Glomerular visceral epithelial cell (primary cell): Measurements from ENCODE around the gene ITGB6.

Experiments
- DNase-seq: peaks from one replicate; pipeline ENCODE4 v3.0.0-alpha.2; 2016; ENCODE audit errors: extremely low spot score

Gene ITGB6

DNA sequence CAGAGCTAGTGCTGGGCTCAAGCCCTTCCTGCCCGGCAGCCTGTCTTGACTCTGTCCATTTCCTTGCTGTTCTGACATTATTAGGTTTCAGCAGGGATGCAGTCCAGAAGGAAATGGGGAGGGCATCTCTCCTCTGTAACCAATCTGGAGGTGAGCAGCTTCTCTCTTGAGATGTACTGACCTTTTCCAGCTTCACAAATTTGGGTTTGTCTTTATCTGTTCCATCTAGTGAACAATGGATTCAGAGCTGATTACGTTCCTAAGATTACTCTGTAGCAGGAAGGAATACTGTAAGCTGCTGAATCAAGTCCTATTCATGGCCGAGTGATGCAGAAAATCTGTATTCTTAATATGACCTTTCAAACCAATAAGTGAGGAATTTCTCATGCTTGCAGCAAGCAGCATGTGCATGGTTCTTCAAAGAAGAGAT, 148.7 kb downstream of the ITGB6 start:
- no peak for DNase-seq

DNA sequence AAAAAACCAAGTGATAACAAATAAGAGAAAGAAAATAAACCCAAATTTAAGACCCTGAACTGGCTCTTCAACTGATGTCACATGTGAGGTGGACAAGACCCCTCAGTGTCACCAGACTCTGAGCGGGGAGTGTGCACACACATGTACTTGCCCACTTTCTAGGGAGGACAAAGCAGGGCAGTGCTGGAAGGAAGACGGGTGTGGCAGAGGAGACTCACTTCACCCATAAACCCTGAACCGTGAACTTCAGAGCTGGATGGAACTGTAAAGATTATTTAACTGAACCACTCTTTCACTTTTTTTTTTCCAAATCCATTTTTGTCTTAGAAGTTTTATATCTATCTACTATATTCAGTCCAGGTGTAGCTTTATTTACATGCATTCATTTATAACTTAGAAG, 149.9 kb downstream of the ITGB6 start:
- no peak for DNase-seq
